Stimulated activated CD4-positive, alpha-beta T cell treated with anti-CD3 and anti-CD28 coated beads, Interleukin-12 subunit alpha, Interleukin-12 subunit beta, amount 100 ng/mL, for 4 hours (primary cell): ENCODE measurements around the gene PHKG2.

Source experiments
- DNase-seq: peaks from one replicate; pipeline ENCODE4 v3.0.0-alpha.2; 2020

Gene PHKG2

DNA sequence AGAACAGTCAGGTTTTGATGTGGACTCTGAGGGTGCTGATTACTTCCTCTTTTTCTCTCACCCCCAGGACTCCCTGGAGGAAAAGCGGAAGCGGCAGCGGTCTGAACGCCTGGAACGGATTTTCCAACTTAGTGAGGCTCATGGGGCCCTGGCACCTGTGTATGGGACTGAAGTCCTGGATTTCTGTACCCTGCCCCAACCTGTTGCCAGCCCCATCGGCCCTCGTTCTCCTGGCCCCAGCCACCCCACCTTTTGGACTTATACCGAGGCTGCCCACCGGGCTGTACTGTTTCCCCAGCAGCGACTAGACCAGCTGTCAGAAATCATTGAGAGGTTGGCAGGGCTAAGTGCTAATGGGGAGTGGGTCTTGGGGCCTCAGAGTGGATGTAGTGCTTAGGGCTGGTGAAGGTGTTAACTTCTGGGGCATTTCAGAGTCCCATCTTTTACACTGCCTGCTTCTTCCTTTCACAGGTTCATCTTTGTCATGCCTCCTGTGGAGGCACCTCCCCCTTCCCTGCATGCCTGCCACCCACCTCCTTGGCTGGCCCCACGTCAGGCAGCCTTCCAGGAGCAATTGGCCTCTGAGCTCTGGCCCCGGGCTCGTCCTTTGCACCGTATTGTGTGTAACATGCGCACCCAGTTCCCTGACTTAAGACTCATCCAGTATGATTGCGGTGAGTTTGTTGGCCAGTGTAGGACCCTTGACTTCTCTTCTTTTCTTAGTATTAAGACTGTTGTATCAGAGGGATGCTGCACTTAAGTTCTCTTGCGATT, 19.1 kb upstream of the PHKG2 start:
- DNase-seq = no peak

DNA sequence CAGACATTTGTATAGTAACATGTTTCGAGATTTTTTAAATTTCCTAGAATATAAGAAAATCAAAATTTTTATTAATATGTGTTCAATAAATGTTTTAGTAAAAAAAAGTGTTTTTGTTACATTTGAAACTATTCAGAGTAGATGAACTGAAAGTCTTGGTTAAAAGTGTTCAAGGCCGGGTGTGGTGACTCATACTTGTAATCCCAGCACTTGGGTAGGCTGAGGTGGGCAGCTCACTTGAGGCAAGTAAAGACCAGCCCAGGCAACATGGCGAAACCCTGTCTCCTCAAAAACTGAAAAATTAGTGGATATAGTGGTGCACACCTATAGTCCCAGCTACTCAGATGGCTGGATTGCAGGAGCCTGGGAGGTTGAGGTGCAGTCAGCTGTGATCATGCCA, 16.8 kb upstream of the PHKG2 start:
- DNase-seq = no peak

DNA sequence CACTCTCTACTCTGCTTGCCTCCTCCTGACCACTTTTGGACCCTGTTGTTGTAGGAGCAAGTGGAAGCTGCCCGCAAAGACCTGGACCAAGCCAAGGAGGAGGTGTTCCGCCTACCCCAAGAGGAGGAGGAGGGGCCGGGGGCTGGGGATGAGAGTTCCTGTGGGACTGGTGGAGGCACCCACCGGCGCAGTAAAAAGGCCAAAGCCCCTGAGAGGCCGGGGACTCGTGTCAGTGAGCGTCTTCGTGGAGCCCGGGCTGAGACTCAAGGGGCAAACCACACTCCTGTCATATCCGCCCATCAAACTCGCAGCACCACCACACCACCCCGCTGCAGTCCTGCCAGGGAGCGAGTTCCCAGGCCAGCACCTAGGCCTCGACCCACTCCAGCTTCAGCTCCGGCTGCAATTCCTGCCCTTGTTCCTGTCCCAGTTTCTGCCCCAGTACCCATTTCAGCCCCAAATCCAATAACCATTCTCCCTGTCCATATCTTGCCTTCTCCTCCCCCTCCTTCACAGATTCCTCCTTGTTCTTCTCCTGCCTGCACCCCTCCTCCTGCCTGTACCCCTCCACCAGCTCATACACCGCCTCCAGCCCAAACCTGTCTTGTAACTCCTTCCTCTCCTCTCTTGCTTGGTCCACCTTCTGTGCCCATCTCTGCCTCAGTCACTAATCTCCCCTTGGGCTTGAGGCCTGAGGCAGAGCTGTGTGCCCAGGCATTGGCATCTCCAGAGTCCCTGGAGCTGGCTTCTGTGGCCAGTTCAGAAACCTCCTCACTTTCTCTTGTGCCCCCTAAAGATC, 11.0 kb upstream of the PHKG2 start:
- no peak for DNase-seq

DNA sequence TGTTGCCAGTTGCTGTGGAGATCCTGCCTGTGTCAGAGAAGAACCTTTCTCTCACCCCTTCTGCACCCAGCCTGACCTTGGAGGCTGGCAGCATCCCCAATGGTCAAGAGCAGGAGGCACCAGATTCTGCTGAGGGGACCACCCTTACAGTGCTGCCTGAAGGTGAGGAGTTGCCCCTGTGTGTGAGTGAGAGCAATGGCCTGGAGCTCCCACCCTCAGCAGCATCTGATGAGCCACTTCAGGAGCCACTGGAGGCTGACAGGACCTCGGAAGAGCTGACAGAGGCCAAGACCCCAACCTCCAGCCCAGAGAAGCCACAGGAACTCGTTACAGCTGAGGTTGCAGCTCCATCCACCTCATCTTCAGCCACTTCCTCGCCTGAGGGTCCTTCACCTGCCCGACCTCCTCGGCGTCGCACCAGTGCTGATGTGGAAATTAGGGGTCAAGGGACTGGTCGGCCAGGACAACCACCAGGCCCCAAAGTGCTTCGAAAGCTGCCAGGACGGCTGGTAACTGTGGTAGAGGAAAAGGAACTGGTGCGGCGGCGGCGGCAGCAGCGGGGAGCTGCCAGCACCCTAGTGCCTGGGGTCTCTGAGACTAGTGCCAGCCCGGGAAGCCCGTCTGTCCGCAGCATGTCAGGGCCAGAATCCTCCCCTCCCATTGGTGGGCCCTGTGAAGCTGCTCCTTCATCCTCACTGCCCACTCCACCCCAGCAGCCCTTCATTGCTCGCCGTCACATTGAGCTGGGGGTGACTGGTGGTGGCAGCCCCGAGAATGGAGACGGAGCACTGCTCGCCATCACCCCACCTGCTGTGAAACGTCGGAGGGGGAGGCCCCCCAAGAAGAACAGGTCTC, 10.2 kb upstream of the PHKG2 start:
- DNase-seq = no peak

DNA sequence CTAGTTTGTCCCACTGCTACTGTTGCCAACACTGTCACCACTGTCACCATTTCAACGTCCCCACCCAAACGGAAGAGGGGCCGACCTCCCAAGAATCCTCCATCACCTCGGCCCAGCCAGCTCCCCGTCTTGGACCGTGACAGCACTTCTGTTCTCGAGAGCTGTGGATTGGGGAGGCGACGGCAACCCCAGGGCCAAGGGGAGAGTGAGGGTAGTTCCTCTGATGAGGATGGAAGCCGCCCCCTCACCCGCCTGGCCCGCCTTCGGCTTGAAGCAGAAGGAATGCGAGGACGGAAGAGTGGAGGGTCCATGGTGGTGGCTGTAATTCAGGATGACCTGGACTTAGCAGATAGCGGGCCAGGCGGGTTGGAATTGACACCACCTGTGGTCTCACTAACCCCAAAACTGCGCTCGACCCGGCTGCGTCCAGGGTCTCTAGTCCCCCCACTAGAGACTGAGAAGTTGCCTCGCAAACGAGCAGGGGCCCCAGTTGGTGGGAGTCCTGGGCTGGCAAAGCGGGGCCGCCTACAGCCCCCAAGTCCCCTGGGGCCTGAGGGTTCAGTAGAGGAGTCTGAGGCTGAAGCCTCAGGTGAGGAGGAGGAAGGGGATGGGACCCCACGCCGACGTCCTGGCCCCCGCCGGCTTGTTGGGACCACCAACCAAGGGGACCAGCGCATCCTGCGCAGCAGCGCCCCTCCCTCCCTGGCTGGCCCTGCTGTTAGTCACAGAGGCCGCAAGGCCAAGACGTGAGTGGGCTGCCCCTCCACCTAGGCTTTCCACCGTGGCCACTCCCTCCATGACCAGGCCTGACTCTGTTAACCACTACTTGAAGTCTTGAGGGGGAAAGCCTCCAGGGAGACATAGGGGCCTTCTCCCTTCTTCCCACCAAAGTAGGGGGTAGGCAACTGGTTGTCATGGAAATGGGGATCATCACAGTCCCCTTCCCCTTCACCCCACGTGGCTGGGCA, 9.0 kb upstream of the PHKG2 start:
- no peak for DNase-seq

DNA sequence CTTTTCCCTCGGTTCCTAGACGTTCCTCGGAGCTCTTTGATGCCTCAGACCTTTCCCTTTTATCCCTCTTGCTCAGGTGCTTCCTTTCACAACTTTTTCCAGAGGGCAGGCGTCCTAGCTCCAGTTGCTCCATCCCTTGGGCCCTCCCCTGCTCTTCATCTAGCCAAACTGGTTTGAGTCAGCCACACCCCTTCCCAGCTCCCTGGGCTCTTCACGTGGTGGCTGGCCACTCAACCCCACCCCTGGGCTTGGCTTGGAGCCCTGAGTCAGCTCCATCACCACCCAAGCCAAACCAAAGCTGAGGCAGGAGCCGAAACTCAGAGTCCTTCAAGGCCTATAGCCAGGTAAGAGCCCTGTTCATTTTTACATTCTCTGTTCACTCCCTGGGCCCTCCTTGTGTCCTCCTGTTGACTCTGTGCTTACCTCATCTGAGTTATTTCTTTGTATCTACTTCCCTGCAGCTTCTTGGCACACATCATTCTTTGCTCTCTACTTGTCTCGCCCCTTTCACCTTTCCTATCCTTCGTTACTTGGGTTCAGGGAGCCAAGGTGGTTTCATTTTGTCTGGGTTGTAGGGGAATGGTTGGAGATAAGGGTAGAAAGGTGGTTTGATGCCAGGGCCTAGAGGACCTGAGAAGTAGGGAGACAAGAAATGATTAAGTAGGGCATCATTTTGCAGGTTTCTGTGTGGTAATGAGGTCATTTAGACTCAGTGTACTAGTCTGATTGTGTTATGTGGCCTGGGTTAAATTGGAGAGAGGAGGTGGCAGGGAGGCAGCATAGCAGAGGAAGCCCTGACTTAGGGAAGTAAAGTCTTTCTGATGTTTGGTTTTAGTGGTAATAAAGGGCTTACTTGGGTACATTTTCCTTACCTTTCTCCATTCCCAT, 7.6 kb upstream of the PHKG2 start:
- no peak for DNase-seq

DNA sequence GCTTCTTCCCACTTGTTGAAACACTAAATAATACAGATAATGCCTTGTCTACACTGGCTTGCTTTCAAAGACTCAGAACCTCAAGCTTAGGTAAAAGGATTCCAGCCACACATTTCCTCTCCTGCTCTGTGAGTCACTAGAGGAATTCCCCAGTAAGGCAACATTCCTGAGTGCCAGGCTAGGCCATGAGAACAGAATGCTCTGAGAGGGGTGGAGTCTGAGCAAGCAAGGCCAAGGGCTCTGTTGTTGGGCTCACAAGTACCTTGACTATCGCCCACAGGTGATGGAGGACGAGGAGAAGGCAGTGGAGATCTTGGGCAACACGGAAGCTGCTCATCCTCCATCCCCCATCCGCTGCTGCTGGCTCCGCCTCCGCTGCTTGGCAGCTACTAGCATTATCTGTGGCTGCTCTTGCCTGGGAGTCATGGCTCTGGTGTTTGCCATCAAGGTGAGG, 6.7 kb upstream of the PHKG2 start:
- DNase-seq = no peak

DNA sequence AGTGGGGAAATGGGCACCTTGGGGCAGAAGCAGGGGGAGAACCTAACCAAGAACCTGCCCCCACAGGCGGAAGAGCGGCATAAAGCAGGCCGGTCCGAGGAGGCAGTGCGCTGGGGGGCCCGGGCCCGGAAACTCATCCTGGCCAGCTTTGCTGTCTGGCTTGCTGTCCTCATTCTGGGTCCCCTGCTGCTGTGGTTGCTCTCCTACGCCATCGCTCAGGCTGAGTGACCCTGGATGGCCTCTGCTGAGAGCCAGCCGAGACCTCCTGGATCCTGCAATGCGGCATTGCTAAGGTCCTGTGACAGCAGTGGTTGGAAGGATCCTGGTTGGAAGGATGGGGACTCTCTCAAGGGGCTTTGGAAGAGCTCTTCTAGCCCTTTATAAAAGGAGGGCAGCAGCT, 4.5 kb upstream of the PHKG2 start:
- no peak for DNase-seq

DNA sequence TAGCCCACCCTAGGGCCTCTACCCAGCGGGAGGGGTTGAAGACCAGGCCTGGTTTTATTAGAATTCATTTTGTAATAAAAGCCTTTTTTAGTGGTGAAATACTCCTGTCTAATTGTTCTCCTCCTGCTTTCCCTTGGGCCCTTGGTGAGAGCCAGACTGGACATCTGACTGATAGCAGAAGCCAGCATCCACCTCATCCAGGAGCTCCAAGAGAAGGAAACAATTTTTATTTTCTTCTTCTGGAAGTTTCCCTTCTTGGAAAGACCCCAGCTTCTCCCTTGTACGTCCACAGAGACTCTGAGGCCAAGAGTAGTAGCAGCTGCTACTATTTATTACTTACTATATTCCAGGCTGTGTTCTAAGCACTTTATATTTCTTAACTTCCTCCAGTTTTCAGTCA, 4.0 kb upstream of the PHKG2 start:
- DNase-seq = no peak

DNA sequence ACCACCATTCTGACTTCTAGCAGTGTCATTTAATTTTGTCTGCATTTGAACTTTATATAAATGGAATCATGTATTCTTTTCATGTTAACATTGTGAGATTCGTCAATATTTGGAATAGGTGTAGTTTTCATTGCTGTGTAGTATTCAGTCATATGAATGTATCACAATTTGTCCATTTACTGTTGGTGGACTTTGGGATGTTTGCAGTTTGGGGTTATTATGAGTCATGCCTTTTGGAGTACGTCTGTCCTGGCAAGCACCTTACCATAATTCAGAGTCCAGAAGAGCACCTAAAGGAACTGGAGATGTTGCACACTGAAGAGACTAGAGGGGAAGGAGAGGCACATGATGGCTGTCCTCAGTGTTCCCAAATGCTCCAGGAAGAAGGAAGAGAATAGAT, 3.1 kb upstream of the PHKG2 start:
- DNase-seq = no peak

DNA sequence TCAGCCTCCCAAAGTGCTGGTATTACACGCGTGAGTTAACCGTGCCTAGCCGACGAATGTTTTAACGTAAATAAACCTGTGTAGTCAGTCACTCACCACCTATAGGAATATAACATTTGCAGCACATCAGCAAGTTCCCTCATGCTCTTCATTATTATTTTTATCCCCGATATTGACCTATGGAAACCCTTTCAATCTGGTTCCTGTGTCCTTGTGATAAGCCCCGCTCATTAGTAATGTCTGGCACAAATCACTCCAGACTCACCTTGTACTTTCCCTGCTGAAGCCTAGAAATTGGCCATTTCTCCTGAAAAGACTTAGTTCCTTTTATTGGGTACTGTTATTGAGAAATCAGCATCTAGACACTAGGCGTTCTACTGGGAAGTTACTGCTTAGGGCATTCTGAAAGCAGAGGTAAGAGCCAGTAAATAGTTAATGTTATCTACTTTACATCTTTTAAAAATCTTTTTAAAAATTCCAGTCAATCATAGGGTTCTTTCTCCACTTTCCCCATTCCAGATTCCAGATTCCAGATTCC, 1.5 kb upstream of the PHKG2 start:
- DNase-seq = no peak

DNA sequence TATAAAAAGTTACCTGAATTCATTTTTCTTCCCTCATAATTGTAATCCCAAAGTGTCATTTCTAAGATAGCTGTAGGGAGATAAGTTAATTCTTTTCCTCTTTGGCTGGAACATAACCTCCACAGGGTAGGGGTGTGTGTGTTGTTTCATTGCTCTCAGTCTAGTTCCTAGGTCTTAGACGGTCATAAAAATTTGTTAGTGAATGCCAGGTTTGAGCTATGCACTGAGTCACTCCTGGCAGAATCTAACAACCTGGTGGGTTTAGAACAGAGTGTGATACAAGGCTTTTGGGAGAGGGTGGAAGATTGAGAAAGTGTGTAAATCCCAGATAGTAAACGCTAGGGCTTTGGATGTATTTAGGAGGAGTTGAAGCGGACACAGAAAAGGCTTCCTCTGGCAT, 894 bp upstream of the PHKG2 start:
- DNase-seq = no peak

DNA sequence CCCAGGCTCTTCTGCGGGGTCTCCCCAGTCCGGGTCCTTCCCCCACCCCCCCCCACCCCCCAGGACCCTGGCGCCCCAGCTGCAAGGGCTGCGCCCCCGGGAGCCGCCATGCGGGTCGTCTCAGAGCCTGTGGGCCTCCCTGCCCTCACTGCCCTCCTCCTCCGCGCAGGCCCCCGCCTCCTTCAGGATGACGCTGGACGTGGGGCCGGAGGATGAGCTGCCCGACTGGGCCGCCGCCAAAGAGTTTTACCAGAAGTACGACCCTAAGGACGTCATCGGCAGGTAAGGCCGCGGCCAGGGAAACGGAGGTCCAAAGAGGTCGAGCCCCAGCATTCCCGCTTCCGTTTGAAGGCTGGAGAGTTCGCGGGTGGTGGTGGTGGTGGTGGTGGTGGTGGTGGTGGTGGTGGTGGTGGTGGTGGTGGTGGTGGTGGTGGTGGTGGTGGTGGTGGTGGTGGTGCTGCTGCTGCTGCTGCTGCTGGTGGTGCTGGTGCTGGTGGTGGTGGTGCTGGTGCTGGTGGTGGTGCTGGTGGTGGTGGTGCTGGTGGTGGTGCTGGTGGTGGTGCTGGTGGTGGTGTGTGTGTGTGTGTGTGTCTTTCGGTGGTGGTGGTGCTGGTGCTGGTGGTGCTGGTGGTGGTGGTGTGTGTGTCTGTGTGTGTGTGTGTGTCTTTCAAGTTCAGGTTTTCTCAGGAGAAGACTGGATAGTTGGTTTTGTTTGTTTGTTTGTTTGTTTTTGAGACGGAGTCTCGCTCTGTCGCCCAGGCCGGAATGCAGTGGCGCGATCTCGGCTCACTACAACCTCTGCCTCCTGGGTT, 615 bp downstream of the PHKG2 start:
- DNase-seq = no peak

DNA sequence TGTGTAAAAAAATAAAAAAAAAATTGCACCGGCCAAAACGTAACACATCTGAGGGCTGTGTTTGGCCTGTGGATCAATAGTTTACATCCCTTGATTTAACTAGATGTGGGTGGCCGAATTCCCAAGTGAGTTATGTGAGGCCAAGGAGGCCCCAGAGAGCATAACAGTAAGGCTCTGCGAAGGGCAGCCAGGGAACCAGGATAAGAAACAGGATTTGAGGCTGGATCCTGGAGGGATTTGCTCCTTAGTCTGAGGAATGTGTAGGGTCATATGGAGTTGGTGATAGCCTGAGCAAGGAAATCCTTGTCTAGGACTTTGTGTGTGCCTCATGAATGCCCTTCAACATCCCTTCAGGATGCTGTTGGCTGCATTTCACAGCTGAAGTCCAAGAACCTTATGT, 2.0 kb downstream of the PHKG2 start:
- no peak for DNase-seq

DNA sequence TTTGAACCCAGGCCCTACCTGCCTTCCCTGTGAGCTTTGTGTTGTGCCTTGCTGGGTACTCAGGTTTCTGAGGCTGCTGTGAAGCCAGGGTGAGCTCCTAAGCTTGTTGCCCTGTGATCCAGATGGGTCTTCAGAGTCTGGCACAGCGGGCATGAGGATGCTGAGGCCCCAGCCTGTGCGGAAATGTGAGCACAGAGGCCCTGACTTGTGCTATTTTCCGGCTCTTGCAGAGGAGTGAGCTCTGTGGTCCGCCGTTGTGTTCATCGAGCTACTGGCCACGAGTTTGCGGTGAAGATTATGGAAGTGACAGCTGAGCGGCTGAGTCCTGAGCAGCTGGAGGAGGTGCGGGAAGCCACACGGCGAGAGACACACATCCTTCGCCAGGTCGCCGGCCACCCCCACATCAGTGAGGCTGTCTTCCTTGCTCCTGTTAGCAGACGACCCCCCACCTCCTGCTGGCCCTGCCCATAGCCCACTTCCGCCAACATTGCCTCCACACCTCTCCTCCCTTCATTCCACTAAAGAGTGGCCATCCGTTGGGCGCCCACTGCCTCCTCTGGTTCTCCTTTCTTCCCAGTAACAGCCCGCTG, 2.7 kb downstream of the PHKG2 start:
- no peak for DNase-seq

DNA sequence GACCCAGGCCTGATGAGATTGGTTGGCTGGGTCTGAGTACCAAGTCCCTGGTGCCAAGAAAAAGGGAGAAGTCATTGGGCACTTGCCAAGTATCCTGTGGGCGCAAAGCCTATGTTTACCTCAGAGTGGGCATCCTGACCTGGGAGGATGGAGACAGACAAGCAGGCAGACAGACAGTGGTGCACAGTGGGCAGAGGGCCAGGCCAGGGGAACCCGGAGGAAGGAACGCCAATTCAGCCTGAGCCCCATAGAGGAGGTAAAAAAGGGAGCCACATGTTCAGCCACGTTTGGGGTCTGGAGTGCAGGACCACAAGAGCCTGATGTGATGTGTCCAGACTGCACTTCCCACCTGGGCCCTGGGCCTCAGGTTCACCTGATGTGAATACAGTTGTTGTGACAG, 5.4 kb downstream of the PHKG2 start:
- no peak for DNase-seq

DNA sequence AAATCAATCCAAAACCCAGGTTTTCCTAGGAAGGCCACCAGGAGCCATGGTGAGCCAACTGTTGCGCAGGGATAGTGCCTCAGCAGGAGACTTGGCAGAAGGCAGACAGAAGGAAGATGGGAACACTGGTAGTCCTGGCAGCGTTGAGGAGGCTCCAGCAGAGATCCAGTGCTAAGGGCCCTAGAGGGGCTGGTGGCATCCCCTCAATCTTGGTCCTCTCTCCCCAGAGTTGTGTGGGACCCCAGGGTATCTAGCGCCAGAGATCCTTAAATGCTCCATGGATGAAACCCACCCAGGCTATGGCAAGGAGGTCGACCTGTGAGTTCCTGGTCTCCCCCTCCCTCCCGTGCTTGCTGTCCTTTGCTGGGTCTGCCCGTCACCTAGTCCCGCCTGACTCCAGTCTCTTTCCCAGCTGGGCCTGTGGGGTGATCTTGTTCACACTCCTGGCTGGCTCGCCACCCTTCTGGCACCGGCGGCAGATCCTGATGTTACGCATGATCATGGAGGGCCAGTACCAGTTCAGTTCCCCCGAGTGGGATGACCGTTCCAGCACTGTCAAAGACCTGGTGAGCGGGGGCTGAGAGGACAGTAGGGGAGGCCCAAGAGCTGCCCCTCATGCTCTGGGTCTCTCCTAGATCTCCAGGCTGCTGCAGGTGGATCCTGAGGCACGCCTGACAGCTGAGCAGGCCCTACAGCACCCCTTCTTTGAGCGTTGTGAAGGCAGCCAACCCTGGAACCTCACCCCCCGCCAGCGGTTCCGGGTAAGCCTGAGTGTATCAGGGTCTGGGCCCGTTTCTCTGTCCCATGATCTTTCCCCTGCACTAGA, 7.9 kb downstream of the PHKG2 start:
- no peak for DNase-seq

DNA sequence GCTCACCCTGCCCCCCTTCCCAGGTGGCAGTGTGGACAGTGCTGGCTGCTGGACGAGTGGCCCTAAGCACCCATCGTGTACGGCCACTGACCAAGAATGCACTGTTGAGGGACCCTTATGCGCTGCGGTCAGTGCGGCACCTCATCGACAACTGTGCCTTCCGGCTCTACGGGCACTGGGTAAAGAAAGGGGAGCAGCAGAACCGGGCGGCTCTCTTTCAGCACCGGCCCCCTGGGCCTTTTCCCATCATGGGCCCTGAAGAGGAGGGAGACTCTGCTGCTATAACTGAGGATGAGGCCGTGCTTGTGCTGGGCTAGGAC, 8.5 kb downstream of the PHKG2 start:
- DNase-seq = no peak

DNA sequence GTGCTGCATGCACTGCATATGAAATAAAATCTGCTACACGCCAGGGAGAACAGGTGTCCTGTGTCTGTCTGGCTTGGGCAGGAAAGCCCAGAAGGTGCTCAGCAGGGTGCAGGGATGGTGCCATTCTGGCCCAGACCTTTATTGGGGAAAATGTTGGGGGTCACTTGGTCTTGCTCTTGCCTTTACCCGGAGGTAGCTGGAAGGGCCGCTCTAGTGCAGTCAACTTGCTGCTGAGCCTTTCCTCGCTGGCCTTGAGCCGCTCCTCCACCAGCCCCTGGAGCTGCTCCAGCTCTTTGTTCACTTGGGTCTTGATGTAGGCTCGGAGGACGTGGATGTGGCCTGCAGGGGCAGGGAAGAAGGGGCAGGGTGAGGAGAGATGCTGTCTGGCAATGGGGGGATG, 9.1 kb downstream of the PHKG2 start:
- no peak for DNase-seq
